GM19438 (cell line): ENCODE measurements around the gene AIFM3.

Experiments
- ATAC-seq: cut with Tn5 transposase; IDR thresholded peaks from one replicate; pipeline ENCODE4 v1.9.1; 2021; ENCODE audit warnings: low read depth; ENCODE audit not compliant: unreplicated experiment

Gene AIFM3

GRCh38 chr22:21020802-21021429 is 53.9 kb downstream of the AIFM3 start:
- ATAC-seq: no peak

GRCh38 chr22:21022507-21022906 is 55.5 kb downstream of the AIFM3 start:
- ATAC-seq: no peak

DNA sequence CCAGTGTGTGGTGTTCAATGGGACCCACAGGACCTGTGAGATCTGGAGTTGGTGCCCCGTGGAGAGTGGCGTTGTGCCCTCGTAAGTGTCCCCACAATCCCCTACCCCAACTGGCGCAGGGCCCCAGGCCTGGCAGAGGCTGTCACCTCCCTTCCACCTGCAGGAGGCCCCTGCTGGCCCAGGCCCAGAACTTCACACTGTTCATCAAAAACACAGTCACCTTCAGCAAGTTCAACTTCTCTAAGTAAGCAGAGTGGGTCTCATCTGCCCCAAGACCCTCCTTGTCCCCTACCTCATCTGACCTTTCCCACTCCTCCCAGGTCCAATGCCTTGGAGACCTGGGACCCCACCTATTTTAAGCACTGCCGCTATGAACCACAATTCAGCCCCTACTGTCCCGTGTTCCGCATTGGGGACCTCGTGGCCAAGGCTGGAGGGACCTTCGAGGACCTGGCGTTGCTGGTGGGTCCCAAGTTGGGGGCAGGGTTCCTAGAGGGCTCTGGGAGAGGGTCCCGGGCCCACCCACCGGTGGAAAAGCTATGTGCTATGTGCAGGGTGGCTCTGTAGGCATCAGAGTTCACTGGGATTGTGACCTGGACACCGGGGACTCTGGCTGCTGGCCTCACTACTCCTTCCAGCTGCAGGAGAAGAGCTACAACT is 56.0 kb downstream of the AIFM3 start:
- ATAC-seq: no peak

DNA sequence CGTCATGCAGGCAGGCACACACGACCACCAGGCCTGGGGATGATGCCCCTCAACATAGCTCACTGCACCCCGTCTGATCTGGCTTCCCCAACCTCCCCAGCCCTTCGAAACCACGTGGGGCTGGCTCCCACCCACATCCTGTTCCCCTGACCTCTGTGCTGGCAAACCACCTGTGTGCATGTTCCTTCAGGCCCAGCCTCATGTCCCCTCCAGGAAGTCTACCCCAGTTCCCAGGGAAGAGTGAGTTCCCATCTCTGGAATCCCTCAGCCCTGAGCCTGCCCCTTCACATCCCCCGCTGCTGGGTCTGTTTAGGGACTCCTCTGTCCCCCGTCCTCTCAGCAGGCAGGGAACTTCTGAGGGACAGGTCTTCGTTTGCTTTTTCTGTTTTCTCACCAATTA is 58.2 kb downstream of the AIFM3 start:
- no peak for ATAC-seq

DNA sequence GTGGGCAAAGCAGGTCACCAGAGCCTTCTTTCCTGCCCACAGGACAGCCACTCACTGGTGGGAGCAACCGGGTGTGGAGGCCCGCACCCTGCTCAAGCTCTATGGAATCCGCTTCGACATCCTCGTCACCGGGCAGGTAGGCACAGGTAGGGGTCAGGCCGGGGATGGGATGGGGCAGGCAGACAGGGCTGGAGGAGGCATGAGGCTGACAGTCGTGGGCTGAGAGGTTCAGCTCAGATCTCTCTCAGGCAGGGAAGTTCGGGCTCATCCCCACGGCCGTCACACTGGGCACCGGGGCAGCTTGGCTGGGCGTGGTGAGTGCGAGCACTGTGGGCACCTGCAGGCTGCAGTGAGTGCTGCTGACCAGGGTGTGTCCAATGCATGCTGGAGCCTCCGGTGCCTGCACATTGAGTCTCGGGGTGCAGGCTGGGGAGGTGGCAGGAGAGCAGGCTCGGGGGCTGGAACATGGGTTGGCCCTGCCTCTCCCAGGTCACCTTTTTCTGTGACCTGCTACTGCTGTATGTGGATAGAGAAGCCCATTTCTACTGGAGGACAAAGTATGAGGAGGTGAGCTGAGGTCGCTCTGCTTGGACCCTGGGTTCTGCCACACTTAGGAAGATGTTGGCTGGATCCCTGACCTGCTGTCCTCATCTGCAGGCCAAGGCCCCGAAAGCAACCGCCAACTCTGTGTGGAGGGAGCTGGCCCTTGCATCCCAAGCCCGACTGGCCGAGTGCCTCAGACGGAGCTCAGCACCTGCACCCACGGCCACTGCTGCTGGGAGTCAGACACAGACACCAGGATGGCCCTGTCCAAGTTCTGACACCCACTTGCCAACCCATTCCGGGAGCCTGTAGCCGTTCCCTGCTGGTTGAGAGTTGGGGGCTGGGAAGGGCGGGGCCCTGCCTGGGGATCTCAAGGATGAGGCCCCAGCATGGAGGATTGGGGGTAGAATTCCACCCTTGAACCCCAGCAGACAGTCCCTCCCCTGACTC is 59.0 kb downstream of the AIFM3 start:
- no peak for ATAC-seq

- ATAC-seq: no peak
Observed at GRCh38 chr22:21026783-21027692, 60.0 kb downstream of the AIFM3 start.

- no peak for ATAC-seq
Observed at GRCh38 chr22:21028277-21029251, 61.5 kb downstream of the AIFM3 start.

DNA sequence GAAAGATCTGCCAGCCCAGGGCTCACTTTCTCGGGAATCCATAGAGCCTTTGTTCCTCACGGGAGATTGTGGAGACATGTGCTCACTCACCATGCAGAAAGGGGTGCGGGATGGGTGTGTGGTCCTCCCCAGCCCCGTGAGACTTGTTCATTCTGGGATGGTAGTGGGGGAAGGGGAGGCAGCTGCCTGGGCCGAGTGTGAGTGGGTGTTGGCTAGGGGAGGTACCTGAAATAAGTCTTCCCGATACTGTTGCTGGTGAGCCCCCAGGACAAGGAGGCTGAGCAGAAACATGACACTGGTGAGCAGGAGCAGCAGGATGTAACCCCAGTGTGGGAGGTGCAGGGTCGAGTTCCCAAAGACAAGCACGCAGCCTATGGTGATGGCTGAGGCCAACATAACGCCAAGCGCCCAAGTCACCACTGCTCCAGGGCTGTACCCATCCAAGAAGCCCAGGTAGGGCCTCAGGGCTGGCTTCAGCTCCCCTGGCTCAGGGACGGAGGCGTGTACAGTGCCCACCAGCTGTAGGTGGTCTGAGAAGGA is 62.5 kb downstream of the AIFM3 start:
- no peak for ATAC-seq

DNA sequence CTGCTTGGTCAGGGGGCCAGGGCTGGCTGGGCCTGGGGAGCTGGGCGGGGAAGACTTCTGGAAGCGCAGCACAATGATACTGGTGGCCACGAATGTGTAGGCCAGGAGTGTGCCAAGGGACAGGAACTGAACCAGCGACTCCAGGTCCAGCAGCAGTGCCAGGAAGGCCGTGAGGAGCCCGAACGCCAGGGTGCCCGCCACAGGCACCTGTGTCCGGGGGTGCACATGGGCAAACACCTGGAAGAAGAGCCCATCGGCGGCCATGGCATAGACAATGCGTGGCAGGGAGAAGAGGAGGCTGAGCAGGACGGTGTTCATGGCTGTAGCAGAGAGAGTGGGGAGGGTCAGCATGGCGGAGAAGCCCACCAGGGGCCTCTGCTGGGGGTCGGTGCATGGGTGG is 63.0 kb downstream of the AIFM3 start:
- no peak for ATAC-seq
